ENCODE results near the gene TAB2.

DNA sequence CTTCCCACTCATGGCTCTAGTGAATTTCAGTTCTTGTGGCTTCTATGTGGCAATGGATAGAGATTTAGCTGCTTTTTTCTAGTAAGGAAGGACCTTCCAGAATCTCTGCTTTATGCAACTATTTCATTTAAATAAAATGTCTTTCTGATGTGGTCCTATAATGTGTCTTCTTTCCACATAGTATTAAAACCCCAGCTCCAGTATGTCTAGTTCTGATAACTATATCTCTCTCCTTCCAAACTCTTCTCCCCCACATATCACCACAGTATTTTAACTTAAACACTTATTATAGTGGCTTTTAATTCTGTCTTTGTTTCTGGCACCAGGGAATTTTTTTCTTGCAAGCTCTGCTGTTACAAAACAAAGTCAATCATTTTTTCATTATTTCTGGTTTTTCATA is 41.9 kb downstream of the TAB2 start:
- TF ChIP-seq GATA3 (IDR thresholded peaks at IDR 0.05; ENCODE audit: low read depth, low read length) (no peak), GATA2 (IDR thresholded peaks at IDR 0.05; ENCODE audit: low read depth, low read length) (no peak)

Measured in SH-SY5Y (cell line).